GM21717 (cell line): ENCODE measurements around the gene OSBPL5.

ENCODE experiments used
- ATAC-seq: cut with Tn5 transposase; IDR thresholded peaks from one replicate; pipeline ENCODE4 v1.9.1; 2021; ENCODE audit warnings: mild to moderate bottlenecking, moderate library complexity; ENCODE audit not compliant: unreplicated experiment

OSBPL5 gene

DNA sequence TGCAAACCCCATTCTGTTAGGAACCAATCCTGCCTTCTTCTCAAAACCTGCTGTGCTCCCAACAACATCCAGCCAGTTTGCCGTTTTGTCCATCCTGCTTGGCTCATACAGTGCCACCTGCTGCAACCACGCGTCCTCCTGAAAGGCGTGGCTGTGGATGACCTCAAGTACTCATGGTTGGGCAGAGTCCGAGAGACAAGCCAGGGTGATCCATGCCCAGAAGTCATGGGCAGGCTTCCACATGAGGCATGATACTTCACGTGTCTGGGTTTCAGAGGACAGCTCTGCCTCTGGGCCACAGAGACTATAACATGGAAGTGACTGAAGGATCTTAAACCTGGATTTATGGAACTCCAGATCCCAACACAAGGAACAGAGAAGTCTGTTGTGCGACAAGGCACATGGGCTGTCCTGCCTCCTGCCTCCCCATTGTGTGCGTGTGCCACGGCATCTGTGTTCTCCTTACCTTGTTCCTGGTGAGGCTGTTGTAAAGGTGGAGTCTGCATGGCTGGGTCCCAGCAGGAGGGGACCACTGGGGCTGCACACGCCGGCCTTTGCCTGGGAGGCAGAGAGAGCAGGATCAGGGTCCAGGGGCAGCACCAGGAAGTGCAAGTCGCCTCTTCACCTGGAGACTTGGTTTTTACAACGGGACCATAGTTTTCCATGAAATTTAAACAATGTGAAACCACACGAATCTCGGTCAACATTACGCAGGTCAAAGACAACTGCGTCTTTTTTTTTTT is 123.2 kb downstream of the OSBPL5 start:
- no peak for ATAC-seq

- ATAC-seq: no peak
Measured at GRCh38 chr11:3040881-3041280, 124.2 kb downstream of the OSBPL5 start.

DNA sequence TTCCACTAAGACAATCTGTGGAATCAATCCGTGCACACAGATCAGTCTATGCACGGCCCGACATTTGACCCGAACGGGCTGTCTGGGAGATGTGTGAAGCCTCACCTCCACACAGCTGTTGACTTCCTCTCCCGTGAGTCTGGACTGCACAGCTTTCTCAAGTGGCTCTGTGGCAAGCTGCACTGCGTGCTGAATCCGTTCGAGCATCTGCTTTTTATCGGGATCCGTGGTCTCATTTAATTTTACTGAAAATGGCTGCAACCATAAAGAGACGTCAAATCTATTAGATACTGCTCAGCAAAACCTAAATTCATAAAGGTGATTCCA is 127.2 kb downstream of the OSBPL5 start:
- no peak for ATAC-seq
